Gastroesophageal sphincter (tissue), 4 donors: Measurements from ENCODE around the gene PRKCSH. TPM values are rescaled to one million over a fixed set of nuclear protein-coding genes. Genes with fewer than 3 reads are reported as not detected.
"Not testable (repeated sequence)": the region's sequence is repeated elsewhere in the genome, so short reads cannot be mapped to it uniquely, and the experiment has no call there.

Experiments
- ATAC-seq: fragments of 150-250 bp; one replicate; pipeline ENCODE4 v1.9.1; 2016; ENCODE audit warnings: mild to moderate bottlenecking, moderate library complexity
- H3K27ac ChIP-seq, 4 donors: fragments of 200-600 bp; sonication (generic) in 3 of 4; 1 replicate in 3 of 4; 2 replicates in 1 of 4; pipeline ENCODE4 v1.5.1; 2016 to 2019
- H3K27me3 ChIP-seq: fragments of 200-600 bp; sonication (generic); one replicate; pipeline ENCODE4 v1.5.1; 2019
- H3K36me3 ChIP-seq, 2 donors: fragments of 200-600 bp; sonication (generic); one replicate each; pipeline ENCODE4 v1.5.1; 2019; ENCODE audit warnings: control low read depth in 1 of 2
- H3K4me1 ChIP-seq, 3 donors: fragments of 200-600 bp; sonication (generic); 1 replicate in 2 of 3; 2 replicates in 1 of 3; pipeline ENCODE4 v1.5.1; 2016 to 2019; ENCODE audit warnings: control low read depth in 2 of 3
- H3K4me3 ChIP-seq, 2 donors: fragments of 200-600 bp; sonication (generic); one replicate each; pipeline ENCODE4 v1.5.1; 2019; ENCODE audit warnings: mild to moderate bottlenecking in 1 of 2, moderate library complexity in 1 of 2
- H3K9me3 ChIP-seq, 3 donors: fragments of 200-600 bp; sonication (generic); one replicate each; pipeline ENCODE4 v1.5.1; 2017 to 2019; ENCODE audit warnings: control low read depth in 2 of 3
- EP300 ChIP-seq: sonication (generic); formaldehyde crosslinking; IDR thresholded peaks from one replicate; pipeline ENCODE4 v1.6.1; 2017; ENCODE audit warnings: antibody characterized with exemption, mild to moderate bottlenecking
- POLR2A ChIP-seq, 2 donors: fragments of 450-650 bp; IDR thresholded peaks; one replicate each; pipeline ENCODE4 v1.6.1; 2017; ENCODE audit warnings: antibody characterized with exemption in 2 of 2, mild to moderate bottlenecking in 2 of 2, moderate library complexity in 1 of 2
- POLR2AphosphoS5 ChIP-seq: sonication (generic); formaldehyde crosslinking; IDR thresholded peaks from one replicate; pipeline ENCODE4 v1.6.1; 2017; ENCODE audit warnings: antibody characterized with exemption
- WGBS, 2 donors: methylation state at CpG; one replicate each; pipeline ENCODE4 v1.1.5; 2018; ENCODE audit warnings: low coverage in 1 of 2; 5-methylcytosine and 5-hydroxymethylcytosine counted together
- total RNA-seq, 4 donors: library from RNA; depleted of rRNA; stranded (reverse); fragments of >200 nt; gene quantifications; one replicate each; pipeline ENCODE4 v1.1.0, GENCODE V29; 2016
- TF ChIP-seq, protein P1 (sequence below), 4 experiments: fragments of 200-600 bp in 2 of 4; fragments of 450-650 bp in 2 of 4; sonication (generic) in 1 of 4; IDR thresholded peaks; one replicate each; pipeline ENCODE4 v1.5.1; 2017 to 2019; ENCODE audit warnings: antibody characterized with exemption in 4 of 4, mild to moderate bottlenecking in 2 of 4, moderate library complexity in 2 of 4

Gene PRKCSH
- total RNA-seq, 4 donors from 2014 or later: 72.8 to 112 (median 85.8) TPM

DNA sequence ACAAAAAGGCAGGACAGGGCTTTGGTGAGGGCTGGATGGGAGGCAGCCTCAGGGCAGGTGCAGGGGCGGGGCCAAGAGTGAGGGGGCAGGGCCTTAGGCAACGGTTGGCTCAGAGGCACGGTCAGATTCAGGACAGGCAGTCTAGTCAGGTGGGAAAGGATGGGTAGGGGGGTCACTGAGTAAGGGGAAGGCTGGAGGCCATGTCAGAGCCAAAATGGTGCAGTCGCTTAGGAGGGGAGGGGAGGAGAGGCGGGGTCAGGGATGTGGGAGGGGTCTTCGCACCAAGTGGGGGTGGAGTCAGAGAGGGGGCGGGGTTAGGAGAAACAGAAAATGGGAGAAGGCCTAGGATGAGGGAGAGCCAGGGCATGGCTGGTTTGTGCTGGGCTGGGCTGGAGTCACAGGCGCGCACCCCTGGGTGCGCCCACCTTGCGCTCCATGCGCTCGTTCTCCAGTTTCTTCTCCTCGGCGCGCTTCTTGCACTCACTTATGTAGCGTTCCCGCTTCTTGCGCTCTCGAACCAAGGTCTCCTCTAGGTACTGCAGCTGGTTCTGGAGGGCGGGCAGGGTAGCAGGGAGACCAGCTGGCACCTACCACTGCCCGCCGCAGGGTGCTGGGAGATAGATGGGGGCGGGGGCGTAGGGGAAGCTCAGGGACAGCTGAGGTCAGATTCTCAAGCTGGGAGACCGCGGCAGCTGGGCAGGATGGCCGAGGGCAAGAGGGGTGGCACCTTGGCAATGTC, 9.5 kb upstream of the PRKCSH start:
- H3K27ac ChIP-seq: no peak overlapping the region
- TF ChIP-seq POLR2AphosphoS5: no peak
- no peak for TF ChIP-seq POLR2A (IDR thresholded peaks at IDR 0.05)
- TF ChIP-seq EP300: no peak
- TF ChIP-seq, protein P1, sequence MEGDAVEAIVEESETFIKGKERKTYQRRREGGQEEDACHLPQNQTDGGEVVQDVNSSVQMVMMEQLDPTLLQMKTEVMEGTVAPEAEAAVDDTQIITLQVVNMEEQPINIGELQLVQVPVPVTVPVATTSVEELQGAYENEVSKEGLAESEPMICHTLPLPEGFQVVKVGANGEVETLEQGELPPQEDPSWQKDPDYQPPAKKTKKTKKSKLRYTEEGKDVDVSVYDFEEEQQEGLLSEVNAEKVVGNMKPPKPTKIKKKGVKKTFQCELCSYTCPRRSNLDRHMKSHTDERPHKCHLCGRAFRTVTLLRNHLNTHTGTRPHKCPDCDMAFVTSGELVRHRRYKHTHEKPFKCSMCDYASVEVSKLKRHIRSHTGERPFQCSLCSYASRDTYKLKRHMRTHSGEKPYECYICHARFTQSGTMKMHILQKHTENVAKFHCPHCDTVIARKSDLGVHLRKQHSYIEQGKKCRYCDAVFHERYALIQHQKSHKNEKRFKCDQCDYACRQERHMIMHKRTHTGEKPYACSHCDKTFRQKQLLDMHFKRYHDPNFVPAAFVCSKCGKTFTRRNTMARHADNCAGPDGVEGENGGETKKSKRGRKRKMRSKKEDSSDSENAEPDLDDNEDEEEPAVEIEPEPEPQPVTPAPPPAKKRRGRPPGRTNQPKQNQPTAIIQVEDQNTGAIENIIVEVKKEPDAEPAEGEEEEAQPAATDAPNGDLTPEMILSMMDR (IDR thresholded peaks at IDR 0.05): no peak
- no peaks in the 10 kb centered on the region for H3K9me3 ChIP-seq
- H3K36me3 ChIP-seq: no peaks in the 10 kb centered on the region
- peaks cover 38% of the 10 kb centered on the region for H3K27me3 ChIP-seq
- H3K4me3 ChIP-seq: no peak overlapping the region
- ATAC-seq: no peak
- WGBS, 2 donors: 81% methylated on average over 5 to 18 of the region's 28 CpGs
- peaks cover 0 to 26% (median 15%) of the 10 kb centered on the region in 3 donors for H3K4me1 ChIP-seq

DNA sequence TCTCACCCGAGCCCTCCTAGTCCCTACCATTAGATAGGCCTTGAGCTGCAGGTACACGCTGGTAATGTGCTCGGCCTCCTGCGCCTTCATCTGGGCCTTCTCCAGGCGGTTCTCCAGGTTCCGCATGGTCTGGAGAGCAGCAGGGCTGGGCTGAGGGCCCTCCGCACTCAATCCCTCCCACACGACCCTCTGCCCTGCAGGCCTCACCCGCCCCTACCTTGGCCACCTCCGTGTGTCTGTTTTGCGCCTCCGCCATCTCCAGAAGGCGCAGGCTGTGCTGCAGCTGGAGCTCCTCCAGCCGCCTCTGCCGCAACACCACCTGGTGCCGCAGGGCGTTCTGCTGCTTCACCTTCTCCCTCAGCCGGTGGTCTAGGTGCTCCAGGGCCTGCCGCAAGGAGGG, 8.8 kb upstream of the PRKCSH start:
- Histone ChIP-seq H3K36me3 (no peaks in the 10 kb centered on the region), H3K4me1 (peaks cover 0 to 18% (median 7%) of the 10 kb centered on the region in 3 donors), H3K4me3 (no peak overlapping the region), H3K27ac (no peak overlapping the region), H3K9me3 (no peaks in the 10 kb centered on the region), H3K27me3 (peaks cover 31% of the 10 kb centered on the region)
- TF ChIP-seq, protein P1 (IDR thresholded peaks at IDR 0.05): no peak
- TF ChIP-seq POLR2AphosphoS5 (no peak), POLR2A (IDR thresholded peaks at IDR 0.05) (no peak), EP300 (no peak)
- ATAC-seq: no peak
- 95% methylated on average over 4 of the region's 19 CpGs for WGBS, 2 donors

DNA sequence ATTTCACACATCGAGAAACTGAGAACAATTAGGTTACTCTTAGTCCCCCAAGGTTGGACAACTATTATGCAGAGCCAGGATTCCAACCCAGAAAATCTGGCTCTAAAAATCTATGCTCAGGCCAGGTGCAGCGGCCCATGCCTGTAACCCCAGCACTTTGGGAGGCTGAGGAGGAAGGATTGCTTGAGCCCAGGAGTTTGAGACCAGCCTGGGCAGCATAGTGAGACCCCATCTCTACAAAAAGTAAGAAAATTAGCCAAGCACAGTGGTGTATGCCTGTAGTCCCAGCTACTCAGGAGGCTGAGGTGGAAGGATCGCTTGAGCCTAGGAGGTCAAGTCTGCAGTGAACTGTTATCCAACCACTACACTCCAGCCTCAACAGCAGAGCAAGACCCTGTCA, 1.9 kb upstream of the PRKCSH start:
- Histone ChIP-seq H3K4me1 (peaks cover 0 to 30% (median 13%) of the 10 kb centered on the region in 3 donors), H3K36me3 (peaks cover 0 to 23% of the 10 kb centered on the region in 2 donors)
- H3K4me3 ChIP-seq, H3K9me3 ChIP-seq, H3K27me3 ChIP-seq, ATAC-seq, H3K27ac ChIP-seq: not testable (repeated sequence)
- WGBS, 2 donors: no CpG with 5 or more reads among the region's 3 CpGs

DNA sequence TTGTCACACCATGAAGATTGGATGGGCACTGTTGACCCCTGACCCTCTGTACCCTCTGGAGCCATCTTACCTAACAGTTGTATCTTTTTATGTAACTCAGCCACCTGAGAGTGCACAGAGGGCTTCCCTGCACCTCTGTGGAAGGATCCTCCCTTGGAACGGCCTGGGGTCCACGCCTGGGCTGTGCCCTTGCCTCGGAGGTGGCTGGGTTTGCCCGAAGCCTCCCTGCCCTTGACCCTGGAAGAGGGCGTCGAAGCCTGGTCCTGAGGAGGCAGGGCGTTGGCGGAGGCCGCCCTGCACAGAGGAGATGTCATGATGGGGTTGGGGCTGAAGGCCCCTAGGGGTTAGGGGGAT, 755 bp upstream of the PRKCSH start:
- H3K4me1 ChIP-seq: peaks cover 0 to 30% (median 13%) of the 10 kb centered on the region in 3 donors
- ATAC-seq: no peak
- H3K27ac ChIP-seq: peak overlapping the region; percentile 62 to 88 (median 84)
- peak overlapping the region; percentile 43 to 65 for H3K4me3 ChIP-seq
- peaks cover 0 to 34% of the 10 kb centered on the region in 2 donors for H3K36me3 ChIP-seq
- 10% methylated on average over 9 of the region's 9 CpGs; no CpG with 5 or more reads in 1 of the 2 donors for WGBS, 2 donors
- no peaks in the 10 kb centered on the region for H3K9me3 ChIP-seq
- TF ChIP-seq EP300: no peak
- no peak for TF ChIP-seq POLR2A (IDR thresholded peaks at IDR 0.05)
- TF ChIP-seq POLR2AphosphoS5: no peak
- TF ChIP-seq, protein P1 (IDR thresholded peaks at IDR 0.05): no peak
- no peaks in the 10 kb centered on the region for H3K27me3 ChIP-seq

DNA sequence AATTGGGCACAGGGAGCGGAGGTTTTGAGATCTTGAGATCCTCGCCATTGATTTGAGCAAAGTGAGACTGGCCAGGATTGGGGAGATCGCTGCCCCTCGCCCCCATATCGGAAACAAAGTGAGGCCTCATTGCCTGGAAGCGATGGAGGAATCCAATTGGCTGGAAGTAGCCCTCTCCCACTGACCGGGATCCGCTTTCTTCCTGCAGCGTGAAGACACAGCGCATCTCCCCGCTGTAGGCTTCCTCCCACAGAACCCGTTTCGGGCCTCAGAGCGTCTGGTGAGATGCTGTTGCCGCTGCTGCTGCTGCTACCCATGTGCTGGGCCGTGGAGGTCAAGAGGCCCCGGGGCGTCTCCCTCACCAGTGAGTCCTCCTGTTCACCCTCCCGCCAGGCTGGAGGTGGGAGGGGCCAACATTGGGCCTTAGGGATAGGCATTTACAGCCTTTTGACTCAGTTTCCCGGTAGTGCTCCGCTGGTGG, 438 bp downstream of the PRKCSH start:
- H3K27me3 ChIP-seq: no peaks in the 10 kb centered on the region
- H3K4me1 ChIP-seq: peaks cover 0 to 30% (median 13%) of the 10 kb centered on the region in 3 donors
- 8 to 50% methylated on average over 2 to 6 of the region's 21 CpGs for WGBS, 2 donors
- H3K36me3 ChIP-seq: peaks cover 0 to 46% of the 10 kb centered on the region in 2 donors
- H3K9me3 ChIP-seq: no peaks in the 10 kb centered on the region
- TF ChIP-seq, protein P1 (IDR thresholded peaks at IDR 0.05): no peak
- TF ChIP-seq POLR2AphosphoS5 (no peak), EP300 (no peak), POLR2A (IDR thresholded peaks at IDR 0.05) (no peak)
- peak overlapping the region; percentile 26 to 88 (median 84) for H3K27ac ChIP-seq
- peak overlapping the region; percentile 60 to 65 for H3K4me3 ChIP-seq
- no peak for ATAC-seq
